Prostate gland (tissue), 2 donors: ENCODE data around the gene FXYD5.

Experiments used
- POLR2A ChIP-seq: fragments of 450-650 bp; IDR thresholded peaks from one replicate; pipeline ENCODE4 v1.6.1; 2016; ENCODE audit warnings: antibody characterized with exemption, mild to moderate bottlenecking
- POLR2AphosphoS5 ChIP-seq: sonication (generic); formaldehyde crosslinking; IDR thresholded peaks from one replicate; pipeline ENCODE4 v1.6.1; 2017; ENCODE audit warnings: antibody characterized with exemption
- TF ChIP-seq, protein P1 (sequence below), 4 experiments: fragments of 200-600 bp in 2 of 4; fragments of 450-650 bp in 2 of 4; sonication (generic) in 2 of 4; IDR thresholded peaks; 1 replicate in 3 of 4; 2 replicates in 1 of 4; pipeline ENCODE4 v1.5.1; 2016 to 2019; ENCODE audit warnings: antibody characterized with exemption in 4 of 4, mild to moderate bottlenecking in 2 of 4, moderate library complexity in 2 of 4

DNA sequence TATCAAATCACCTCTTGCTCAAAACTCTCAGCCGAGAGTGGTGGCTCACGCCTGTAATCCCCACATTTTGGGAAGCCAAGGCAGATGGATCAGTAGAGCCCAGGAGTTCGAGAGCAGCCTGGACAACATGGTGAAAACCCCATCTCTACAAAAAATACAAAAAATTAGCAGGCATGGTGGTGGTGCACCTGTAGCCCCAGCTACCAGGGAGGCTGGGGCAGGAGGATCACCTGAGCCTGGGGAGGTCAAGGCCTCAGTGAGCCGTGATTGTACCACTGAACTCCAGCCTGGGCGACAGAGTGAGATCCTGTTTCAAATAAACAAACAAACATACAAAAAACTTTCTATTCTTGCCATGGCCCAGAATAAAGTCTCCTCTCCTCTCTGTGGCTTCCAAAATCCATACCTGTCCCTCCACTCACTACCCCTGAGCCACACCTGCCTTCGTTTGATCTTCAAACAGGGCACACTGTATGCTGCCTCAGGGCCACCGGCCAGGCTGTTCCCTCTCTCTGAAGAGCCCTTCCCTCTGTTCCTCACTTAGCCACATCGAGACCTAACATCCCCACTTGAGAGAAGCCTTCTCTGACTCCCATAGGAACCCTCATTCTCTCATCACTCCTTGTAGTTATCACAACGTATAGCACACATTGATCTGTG, 26.0 kb upstream of the FXYD5 start:
- TF ChIP-seq, protein P1, sequence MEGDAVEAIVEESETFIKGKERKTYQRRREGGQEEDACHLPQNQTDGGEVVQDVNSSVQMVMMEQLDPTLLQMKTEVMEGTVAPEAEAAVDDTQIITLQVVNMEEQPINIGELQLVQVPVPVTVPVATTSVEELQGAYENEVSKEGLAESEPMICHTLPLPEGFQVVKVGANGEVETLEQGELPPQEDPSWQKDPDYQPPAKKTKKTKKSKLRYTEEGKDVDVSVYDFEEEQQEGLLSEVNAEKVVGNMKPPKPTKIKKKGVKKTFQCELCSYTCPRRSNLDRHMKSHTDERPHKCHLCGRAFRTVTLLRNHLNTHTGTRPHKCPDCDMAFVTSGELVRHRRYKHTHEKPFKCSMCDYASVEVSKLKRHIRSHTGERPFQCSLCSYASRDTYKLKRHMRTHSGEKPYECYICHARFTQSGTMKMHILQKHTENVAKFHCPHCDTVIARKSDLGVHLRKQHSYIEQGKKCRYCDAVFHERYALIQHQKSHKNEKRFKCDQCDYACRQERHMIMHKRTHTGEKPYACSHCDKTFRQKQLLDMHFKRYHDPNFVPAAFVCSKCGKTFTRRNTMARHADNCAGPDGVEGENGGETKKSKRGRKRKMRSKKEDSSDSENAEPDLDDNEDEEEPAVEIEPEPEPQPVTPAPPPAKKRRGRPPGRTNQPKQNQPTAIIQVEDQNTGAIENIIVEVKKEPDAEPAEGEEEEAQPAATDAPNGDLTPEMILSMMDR (IDR thresholded peaks at IDR 0.05) = no peak
- no peak for TF ChIP-seq POLR2A
- no peak for TF ChIP-seq POLR2AphosphoS5
